Gastrocnemius medialis (tissue), 4 donors: Measurements from ENCODE around the gene CDK14.

ENCODE experiments used
- POLR2A ChIP-seq, 2 donors: fragments of 450-650 bp; IDR thresholded peaks; one replicate each; pipeline ENCODE4 v1.6.1; 2017; ENCODE audit warnings: antibody characterized with exemption in 2 of 2, mild to moderate bottlenecking in 2 of 2, moderate library complexity in 2 of 2
- TF ChIP-seq, protein P1 (sequence below), 5 experiments: fragments of 450-650 bp in 3 of 5; fragments of 200-600 bp in 2 of 5; sonication (generic) in 2 of 5; IDR thresholded peaks in 4 of 5; conservative IDR thresholded peaks in 1 of 5; 1 replicate in 4 of 5; 2 replicates in 1 of 5; pipeline ENCODE4 v1.5.1; 2016 to 2019; ENCODE audit warnings: antibody characterized with exemption in 5 of 5, mild to moderate bottlenecking in 3 of 5, moderate library complexity in 3 of 5

DNA sequence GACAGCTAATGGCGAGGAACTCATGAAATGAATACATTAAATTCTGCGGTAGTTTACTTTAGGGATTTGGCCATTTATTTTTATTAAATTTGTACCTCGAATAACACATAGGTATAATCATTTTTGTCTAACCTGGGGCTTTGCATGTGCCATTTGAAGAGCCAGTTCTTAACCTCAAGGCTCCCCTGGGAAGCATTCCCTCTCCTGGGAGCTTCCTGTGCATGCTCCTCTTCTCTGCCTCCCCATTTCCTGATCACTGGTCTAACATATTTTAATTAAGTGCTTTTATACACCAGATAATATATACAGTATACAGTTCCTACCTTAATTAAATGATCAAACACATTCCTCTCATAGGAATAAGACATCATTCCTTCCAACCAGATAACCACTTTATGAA, 484.2 kb downstream of the CDK14 start:
- TF ChIP-seq, protein P1, sequence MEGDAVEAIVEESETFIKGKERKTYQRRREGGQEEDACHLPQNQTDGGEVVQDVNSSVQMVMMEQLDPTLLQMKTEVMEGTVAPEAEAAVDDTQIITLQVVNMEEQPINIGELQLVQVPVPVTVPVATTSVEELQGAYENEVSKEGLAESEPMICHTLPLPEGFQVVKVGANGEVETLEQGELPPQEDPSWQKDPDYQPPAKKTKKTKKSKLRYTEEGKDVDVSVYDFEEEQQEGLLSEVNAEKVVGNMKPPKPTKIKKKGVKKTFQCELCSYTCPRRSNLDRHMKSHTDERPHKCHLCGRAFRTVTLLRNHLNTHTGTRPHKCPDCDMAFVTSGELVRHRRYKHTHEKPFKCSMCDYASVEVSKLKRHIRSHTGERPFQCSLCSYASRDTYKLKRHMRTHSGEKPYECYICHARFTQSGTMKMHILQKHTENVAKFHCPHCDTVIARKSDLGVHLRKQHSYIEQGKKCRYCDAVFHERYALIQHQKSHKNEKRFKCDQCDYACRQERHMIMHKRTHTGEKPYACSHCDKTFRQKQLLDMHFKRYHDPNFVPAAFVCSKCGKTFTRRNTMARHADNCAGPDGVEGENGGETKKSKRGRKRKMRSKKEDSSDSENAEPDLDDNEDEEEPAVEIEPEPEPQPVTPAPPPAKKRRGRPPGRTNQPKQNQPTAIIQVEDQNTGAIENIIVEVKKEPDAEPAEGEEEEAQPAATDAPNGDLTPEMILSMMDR (IDR thresholded peaks at IDR 0.05 in 4 of 5, conservative IDR thresholded peaks at IDR 0.05 in 1 of 5), result no peak
- no peak for TF ChIP-seq POLR2A (IDR thresholded peaks at IDR 0.05)
